Thyroid gland (tissue), 4 donors: ENCODE measurements around the gene LRRC8E.

Experiments used
- POLR2A ChIP-seq, 2 donors: fragments of 450-650 bp; IDR thresholded peaks; one replicate each; pipeline ENCODE4 v1.6.1; 2017; ENCODE audit warnings: antibody characterized with exemption in 2 of 2, mild to moderate bottlenecking in 2 of 2, moderate library complexity in 1 of 2
- TF ChIP-seq, protein P1 (sequence below), 6 experiments: fragments of 200-600 bp in 3 of 6; fragments of 450-650 bp in 3 of 6; sonication (generic) in 3 of 6; IDR thresholded peaks; one replicate each; pipeline ENCODE4 v1.5.1; 2016 to 2019; ENCODE audit warnings: antibody characterized with exemption in 6 of 6, mild to moderate bottlenecking in 2 of 6, inconsistent platforms in 1 of 6, moderate library complexity in 1 of 6

DNA sequence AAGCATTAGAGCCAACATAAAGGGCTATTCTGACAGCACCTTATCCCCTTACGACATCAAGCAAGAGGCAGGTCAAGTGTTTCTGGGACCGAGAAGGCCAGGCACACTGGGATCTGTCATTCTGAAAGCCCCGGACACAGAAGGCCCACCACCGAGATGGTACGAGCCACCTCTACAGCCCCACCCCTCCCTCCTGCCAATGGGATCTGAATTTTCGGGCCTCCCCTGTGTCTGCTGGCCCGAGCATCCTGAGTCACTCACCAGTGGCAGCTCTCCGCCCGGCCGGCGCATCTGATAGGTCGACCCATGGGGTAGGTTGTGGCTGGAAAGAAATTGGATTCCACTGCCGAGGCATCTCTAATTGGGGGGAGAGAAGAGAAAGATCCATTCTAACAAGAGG lies 52.5 kb downstream of the LRRC8E start:
- TF ChIP-seq POLR2A (IDR thresholded peaks at IDR 0.05) = no peak
- TF ChIP-seq, protein P1, sequence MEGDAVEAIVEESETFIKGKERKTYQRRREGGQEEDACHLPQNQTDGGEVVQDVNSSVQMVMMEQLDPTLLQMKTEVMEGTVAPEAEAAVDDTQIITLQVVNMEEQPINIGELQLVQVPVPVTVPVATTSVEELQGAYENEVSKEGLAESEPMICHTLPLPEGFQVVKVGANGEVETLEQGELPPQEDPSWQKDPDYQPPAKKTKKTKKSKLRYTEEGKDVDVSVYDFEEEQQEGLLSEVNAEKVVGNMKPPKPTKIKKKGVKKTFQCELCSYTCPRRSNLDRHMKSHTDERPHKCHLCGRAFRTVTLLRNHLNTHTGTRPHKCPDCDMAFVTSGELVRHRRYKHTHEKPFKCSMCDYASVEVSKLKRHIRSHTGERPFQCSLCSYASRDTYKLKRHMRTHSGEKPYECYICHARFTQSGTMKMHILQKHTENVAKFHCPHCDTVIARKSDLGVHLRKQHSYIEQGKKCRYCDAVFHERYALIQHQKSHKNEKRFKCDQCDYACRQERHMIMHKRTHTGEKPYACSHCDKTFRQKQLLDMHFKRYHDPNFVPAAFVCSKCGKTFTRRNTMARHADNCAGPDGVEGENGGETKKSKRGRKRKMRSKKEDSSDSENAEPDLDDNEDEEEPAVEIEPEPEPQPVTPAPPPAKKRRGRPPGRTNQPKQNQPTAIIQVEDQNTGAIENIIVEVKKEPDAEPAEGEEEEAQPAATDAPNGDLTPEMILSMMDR (IDR thresholded peaks at IDR 0.05) = no peak
